Endothelial cell of hepatic sinusoid (primary cell): ENCODE results near the gene PAPOLB.
"Not testable (repeated sequence)": the region's sequence is repeated elsewhere in the genome, so short reads cannot be mapped to it uniquely, and the experiment has no call there.

Experiments used
- in situ Hi-C: cut with HindIII; loops from 2 replicates; pipeline ENCODE4 v1.10.0; 2017; ENCODE audit warnings: low sequenced_read_pairs

PAPOLB gene

GRCh38 chr7:4861673-4862072, at the start of gene PAPOLB:
Gene PAPOLB, minus strand, starts transcription at chr7:4862030. Its CDS starts 220 bp downstream, at chr7:4861810.
- in situ Hi-C loops, result no loop called here

DNA sequence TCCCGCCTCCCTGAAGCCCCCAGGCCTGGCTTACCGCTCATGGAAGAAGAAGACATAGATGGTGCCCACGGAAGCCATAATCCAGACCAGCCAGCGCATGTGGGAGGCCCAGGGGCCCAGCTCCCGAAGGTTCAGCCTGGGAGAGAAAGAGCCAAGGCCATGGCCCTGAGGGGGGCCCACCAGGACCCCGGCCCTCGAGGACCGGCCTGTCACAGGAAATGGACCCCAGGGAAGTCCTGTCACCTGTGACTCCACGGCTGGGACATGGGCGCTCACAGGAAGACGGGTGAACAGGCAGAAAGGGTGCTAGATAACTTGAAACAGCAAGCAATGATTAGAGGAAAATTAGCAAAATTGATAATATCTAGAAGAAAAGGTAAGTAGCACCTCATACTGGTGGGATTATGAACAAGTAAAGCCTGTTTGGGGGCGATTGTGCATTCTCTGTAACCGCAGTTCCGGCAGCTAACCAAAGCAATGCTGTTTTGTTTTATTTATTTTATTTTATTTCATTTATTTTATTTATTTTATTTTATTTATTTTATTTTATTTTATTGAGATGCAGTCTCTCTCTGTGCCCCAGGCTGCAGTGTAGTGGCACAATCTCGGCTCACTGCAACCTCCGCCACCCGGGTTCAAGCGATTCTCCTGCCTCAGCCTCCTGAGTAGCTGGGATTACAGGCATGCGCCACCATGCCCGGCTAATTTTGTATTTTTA, 49.4 kb upstream of the PAPOLB start:
- in situ Hi-C loops, result no loop called here

DNA sequence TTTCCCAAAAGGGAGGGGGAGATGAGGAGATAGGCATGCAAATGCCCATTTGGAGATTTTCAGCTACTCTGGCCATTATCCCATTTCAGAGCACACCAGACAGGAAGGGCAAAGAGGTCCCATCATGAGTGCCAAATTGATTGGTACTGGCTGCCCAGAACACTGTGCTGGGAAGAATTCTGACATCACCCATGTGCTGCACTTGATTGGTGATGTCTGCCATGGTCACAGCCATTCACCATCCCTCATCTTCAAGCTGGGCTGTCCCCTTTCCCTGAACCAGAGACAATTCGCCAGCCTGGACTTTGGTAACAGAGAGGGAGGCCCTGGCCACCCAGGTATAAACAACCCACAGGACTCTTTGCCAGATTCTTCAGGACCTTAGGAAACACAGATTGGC, 44.9 kb upstream of the PAPOLB start:
- in situ Hi-C loops, result no loop called here

DNA sequence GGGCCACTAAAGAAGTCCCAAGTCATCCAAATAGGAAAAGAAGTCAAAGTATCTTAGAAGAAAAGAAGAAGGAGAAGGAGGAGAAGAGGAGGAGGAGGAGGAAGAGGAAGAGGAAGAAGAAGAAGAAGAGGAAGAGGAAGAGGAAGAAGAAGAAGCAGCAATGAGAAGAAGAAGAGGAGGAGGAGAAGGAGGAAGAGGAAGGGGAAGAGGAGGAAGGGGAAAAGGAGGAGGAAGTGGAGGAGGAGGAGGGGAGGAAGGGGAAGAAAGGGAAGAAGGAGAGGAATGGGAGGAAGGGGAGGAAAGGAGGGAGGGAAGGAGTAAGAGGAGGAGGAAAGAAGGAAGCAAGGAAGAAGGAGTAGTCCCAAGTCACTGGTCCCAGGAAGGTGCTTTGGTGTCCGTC, 43.3 kb upstream of the PAPOLB start:
- in situ Hi-C loops, result no loop called here

GRCh38 chr7:4904346-4904745, 42.5 kb upstream of the PAPOLB start:
- in situ Hi-C loops, result no loop called here

DNA sequence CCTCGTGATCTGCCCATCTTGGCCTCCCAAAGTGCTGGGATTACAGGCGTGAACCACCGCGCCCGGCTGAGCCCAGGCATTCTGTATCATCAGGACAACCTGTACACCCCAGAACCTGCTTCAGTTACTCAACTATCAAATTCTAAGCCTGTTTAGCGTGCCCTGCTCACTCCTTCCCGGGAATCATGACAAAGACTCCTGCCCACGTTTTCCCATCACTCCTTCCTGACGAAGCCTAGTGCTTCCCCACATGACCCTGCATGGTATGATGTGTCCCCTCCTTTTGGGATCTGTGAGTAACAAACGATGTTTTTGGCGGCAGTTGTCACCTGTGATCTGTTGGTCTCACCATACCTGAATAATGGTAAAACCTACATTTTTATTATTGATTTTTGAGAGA, 33.9 kb upstream of the PAPOLB start:
- in situ Hi-C loops, result no loop called here

DNA sequence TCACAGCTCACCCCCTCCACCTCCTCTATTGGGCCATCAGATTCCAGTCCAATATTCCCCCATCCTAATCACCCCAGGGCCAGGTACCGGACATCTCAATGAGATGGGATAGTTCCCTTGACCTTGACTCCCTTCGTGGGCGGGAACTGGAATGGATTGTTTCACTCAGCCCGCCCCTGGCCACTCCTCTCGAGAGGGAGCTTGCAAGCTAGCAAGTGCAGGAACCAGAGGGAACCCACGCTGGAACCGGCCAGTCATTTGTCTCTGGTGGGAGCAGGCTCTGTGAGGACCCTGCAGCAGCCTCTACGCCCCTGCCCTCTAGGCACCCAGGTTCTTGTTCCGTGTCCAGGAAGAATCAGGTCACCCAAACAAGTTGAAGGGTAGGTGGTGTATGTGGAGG, 32.7 kb upstream of the PAPOLB start:
- in situ Hi-C loops, result no loop called here

DNA sequence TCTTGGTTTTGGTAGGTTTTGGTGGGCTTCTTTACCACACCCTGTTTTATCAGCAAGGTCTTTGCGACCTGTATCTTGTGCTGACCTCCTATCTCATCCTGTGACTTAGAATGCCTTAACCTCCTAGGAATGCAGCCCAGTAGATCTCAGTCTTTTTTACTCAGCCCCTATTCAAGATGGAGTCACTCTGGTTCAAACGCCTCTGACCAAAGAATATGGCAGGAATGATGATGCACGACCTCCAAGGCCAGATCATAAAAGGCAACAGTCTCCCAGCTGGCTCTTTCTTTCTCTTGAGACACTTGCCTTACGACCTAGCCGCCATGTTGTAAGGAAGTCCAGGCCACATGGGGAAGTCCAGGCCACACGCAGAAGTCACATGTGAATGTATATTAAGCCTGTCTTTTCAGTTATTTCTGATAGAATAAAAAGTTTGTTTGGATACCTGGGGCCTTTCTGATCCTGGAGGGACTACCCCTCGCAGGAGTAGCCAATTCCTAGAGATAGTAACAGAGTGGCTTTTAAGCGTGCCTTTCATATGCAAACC, 32.2 kb upstream of the PAPOLB start:
- in situ Hi-C loops, result no loop called here

DNA sequence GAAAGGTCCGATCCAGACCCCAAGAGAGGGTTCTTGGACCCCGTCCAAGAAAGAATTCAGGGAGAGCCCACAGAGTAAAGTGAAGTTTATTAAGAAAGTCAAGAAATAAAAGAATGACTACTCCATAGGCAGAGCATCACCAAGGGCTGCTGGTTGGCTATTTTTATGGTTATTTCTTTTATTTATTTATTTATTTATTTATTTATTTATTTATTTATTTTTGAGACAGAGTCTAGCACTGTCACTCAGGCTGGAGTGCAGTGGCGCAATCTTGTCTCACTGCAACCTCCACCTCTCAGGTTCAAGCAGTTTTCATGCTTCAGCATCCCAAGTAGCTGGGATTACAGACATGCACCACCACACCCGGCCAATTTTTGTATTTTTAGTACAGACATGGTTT, 31.4 kb upstream of the PAPOLB start:
- in situ Hi-C loops, result not testable (repeated sequence)

- in situ Hi-C loops, result not testable (repeated sequence)
Measured at GRCh38 chr7:4891522-4891921, 29.7 kb upstream of the PAPOLB start.

DNA sequence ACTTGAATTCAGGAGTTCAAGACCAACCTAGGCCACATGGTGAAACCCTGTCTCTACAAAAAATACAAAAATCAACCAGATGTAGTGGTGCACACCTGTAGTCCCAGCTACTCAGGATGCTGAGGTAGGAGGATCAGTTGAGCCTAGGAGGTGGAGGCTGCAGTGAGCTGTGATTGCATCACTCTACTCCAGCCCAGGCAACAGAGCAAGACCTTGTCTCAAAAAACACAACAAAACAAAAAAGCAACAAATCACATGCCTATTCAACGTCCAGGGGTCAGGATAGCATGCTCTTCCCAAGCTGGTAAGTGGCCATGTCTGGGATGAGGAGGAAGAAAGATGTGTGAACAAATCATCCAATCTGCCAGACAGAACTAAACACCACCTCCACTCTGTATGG, 27.9 kb upstream of the PAPOLB start:
- in situ Hi-C loops, result loop anchor here (10.0 kb wide), 2 partner anchors 75 to 195 kb away; no protein-coding TSS in a partner anchor

GRCh38 chr7:4888161-4888560, 26.3 kb upstream of the PAPOLB start:
- in situ Hi-C loops, result loop anchor here (10.0 kb wide), 2 partner anchors 73 to 197 kb away; no protein-coding TSS in a partner anchor

- in situ Hi-C loops, result loop anchor here (10.0 kb wide), 2 partner anchors 72 to 198 kb away; no protein-coding TSS in a partner anchor
Measured at GRCh38 chr7:4886671-4887070, 24.8 kb upstream of the PAPOLB start.

- in situ Hi-C loops, result loop anchor here (10.0 kb wide), 2 partner anchors 71 to 199 kb away; no protein-coding TSS in a partner anchor
Measured at GRCh38 chr7:4885317-4885807, 23.5 kb upstream of the PAPOLB start.

- in situ Hi-C loops, result loop anchor here (10.0 kb wide), 2 partner anchors 69 to 201 kb away; no protein-coding TSS in a partner anchor
Measured at GRCh38 chr7:4884164-4884563, 22.3 kb upstream of the PAPOLB start.

- in situ Hi-C loops, result loop anchor here (10.0 kb wide), 2 partner anchors 69 to 201 kb away; no protein-coding TSS in a partner anchor
Measured at GRCh38 chr7:4883372-4884144, 21.7 kb upstream of the PAPOLB start, which contains the start of gene RADIL. Gene RADIL, minus strand, starts transcription at chr7:4883716. Its CDS starts 5,577 bp downstream, at chr7:4878139.

DNA sequence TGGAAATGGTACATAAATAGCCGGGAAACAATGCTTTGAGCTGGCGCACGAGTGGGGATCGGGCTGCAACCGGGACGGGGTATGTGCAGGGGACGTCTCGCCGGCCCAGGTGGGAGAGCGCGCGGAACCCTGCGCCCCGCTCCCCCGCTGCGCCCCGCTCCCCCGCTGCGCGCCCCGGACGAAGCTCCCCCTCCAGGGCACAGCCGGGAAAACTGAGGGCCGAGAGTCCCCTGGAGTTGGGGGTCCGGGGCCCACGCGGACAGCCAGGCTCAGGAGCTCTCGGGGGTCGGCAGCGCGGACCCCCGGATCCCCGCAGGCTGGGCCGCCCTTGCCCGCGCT, 21.2 kb upstream of the PAPOLB start:
- in situ Hi-C loops, result loop anchor here (10.0 kb wide), 2 partner anchors 68 to 202 kb away; no protein-coding TSS in a partner anchor

DNA sequence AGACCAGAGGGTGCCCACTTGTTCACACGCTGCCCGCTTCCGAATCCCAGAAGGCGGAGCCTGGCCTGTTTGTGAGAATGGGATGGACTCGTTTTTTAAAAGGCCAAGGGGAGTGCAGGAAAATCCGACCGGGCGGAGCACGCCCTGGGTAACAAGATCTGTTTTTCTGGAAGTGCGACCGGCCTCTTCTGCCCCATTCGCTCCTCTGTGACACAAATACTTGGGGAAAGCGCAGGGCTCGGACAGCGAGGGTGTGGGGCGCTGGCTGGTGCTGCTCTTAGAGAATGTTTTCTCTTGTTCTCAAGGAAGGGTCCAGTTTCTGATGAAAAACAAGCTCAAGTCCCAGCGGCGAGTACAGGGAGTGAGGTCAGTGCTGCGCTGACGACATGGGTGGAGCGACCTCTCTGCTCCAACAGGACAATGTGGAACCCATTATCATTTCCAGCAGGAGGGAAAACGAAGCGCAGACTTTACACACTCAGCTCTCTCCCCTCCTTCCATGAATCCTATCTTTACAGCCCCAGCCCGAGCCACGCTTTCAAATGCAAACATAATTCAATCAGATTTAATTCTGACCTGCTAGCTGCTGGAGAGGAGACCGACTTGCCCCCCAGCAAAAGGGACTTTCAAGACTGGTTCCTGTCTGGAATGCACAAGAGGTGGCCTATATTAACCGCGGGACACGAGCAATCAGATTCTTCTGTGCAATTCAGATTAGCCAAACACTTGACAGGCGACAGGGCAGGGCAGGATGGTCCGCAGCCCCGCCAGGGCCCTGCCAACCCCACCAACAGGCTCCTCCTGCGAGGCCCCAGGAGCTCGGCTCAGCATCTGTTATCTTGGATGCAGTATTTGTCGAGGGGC, 20.6 kb upstream of the PAPOLB start:
- in situ Hi-C loops, result loop anchor here (10.0 kb wide), 2 partner anchors 68 to 202 kb away; no protein-coding TSS in a partner anchor

GRCh38 chr7:4880218-4880617, 18.4 kb upstream of the PAPOLB start:
- in situ Hi-C loops, result loop anchor here (10.0 kb wide), 2 partner anchors 65 to 205 kb away; no protein-coding TSS in a partner anchor
